ENCODE measurements around the gene RFNG. TPM values are rescaled to one million over a fixed set of nuclear protein-coding genes. Genes with fewer than 3 reads are reported as not detected.

The RFNG gene
- total and polyA plus RNA-seq, 2 of the 13 experiments (the other 11 are each of a cell fraction or from before 2014, with no cell fraction given): 61.4 to 64.0 TPM

DNA sequence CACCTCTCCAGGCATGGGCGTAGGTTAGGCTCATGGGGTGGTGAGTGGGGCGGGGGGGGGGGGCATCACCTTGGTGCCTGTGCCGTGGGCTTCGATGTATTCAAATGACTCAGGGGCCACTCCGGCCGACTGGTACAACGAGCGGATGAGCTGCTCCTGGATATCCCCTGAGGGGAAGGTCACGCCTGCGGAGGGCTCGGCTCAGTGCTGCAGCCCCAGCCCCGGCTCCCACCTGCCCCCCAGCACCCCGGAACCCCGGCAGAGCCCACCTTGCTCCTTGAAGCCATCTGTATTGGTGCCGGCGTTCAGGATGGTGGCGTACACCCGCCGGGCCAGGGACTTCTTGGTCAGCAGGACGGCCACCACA lies 41.0 kb upstream of the RFNG start:
- no peak for DNase-seq (ENCODE audit: low spot score)
- POLR2A ChIA-PET: no interaction called here
- intact Hi-C loops (cut with micrococcal nuclease; ENCODE audit: unreplicated experiment) (loop anchor here (10.0 kb wide), 1 partner anchor 118 kb away; the partner anchor contains the start of gene ASPSCR1), in situ Hi-C loops (cut with HindIII; ENCODE audit: extremely low pct_ligation_motif_present, low pct_unique_long_range_greater_than_20kb) (no loop called here)
- BruUV-seq (replicated peaks): no TSS peak
- H3K79me2 ChIP-seq (ENCODE audit: insufficient read depth, low read length): peaks cover 64% of the 10 kb centered on the region
- H3K27ac ChIP-seq (ENCODE audit: extremely low read length, insufficient read depth, low read length): no peak overlapping the region
- H3K4me3 ChIP-seq (replicated peaks in 1 of 3; ENCODE audit: insufficient read depth in 1 of 3, low read depth in 2 of 3, low read length in 3 of 3): no peak overlapping the region; a peak in 1 of 6 replicates
- CTCF ChIA-PET (ENCODE audit: low intra/inter-chr PET ratio, low total read pairs): no interaction called here
- peaks cover 79% of the 10 kb centered on the region for H4K20me1 ChIP-seq (ENCODE audit: insufficient read depth, low read length)
- H3K9ac ChIP-seq (ENCODE audit: insufficient read depth, low read depth, low read length): no peak overlapping the region
- H3K36me3 ChIP-seq (replicated peaks in 1 of 2; ENCODE audit: control insufficient read depth in 1 of 2, insufficient read depth in 2 of 2, low read length in 2 of 2): peaks cover 66 to 83% of the 10 kb centered on the region in 2 experiments
- ATAC-seq: no peak
- no peaks in the 10 kb centered on the region; a peak in 1 of 5 replicates for H3K27me3 ChIP-seq (ENCODE audit: control insufficient read depth in 1 of 2, insufficient read depth in 2 of 2, low read length in 2 of 2)
- 98% methylated on average over 6 of the region's 20 CpGs for WGBS (ENCODE audit: low lambda C conversion rate)
- no peak overlapping the region for H2AFZ ChIP-seq (ENCODE audit: low read length)
- no peak for FAIRE-seq
- H3K4me2 ChIP-seq (ENCODE audit: low read depth, low read length): no peak overlapping the region
- peaks cover 36% of the 10 kb centered on the region for H3K4me1 ChIP-seq (ENCODE audit: insufficient read depth, low read length)
- no peaks in the 10 kb centered on the region for H3K9me3 ChIP-seq (ENCODE audit: low read length)
- TF ChIP-seq, protein P1, sequence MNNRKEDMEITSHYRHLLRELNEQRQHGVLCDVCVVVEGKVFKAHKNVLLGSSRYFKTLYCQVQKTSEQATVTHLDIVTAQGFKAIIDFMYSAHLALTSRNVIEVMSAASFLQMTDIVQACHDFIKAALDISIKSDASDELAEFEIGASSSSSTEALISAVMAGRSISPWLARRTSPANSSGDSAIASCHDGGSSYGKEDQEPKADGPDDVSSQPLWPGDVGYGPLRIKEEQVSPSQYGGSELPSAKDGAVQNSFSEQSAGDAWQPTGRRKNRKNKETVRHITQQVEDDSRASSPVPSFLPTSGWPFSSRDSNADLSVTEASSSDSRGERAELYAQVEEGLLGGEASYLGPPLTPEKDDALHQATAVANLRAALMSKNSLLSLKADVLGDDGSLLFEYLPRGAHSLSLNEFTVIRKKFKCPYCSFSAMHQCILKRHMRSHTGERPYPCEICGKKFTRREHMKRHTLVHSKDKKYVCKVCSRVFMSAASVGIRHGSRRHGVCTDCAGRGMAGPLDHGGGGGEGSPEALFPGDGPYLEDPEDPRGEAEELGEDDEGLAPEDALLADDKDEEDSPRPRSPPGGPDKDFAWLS (CRISPR knock-in tag; IDR thresholded peaks at IDR 0.05; ENCODE audit: borderline replicate concordance): no peak
- TF ChIP-seq, protein P2, sequence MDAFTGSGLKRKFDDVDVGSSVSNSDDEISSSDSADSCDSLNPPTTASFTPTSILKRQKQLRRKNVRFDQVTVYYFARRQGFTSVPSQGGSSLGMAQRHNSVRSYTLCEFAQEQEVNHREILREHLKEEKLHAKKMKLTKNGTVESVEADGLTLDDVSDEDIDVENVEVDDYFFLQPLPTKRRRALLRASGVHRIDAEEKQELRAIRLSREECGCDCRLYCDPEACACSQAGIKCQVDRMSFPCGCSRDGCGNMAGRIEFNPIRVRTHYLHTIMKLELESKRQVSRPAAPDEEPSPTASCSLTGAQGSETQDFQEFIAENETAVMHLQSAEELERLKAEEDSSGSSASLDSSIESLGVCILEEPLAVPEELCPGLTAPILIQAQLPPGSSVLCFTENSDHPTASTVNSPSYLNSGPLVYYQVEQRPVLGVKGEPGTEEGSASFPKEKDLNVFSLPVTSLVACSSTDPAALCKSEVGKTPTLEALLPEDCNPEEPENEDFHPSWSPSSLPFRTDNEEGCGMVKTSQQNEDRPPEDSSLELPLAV (CRISPR knock-in tag; conservative IDR thresholded peaks at IDR 0.05; ENCODE audit: low read depth): no peak
- no peak for TF ChIP-seq POGZ (CRISPR knock-in tag; IDR thresholded peaks at IDR 0.05)
- TF ChIP-seq JUNB (CRISPR knock-in tag; IDR thresholded peaks at IDR 0.05; ENCODE audit: borderline replicate concordance): no peak
- no peak for TF ChIP-seq HNRNPUL1 (IDR thresholded peaks at IDR 0.05; ENCODE audit: low read depth, low read length)
- TF ChIP-seq MYC (CRISPR knock-in tag; IDR thresholded peaks at IDR 0.05; ENCODE audit: borderline replicate concordance): no peak
- TF ChIP-seq, protein P3, sequence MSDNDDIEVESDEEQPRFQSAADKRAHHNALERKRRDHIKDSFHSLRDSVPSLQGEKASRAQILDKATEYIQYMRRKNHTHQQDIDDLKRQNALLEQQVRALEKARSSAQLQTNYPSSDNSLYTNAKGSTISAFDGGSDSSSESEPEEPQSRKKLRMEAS (IDR thresholded peaks at IDR 0.05): no peak
- TF ChIP-seq KAT8 (CRISPR knock-in tag; IDR thresholded peaks at IDR 0.05): no peak
- TF ChIP-seq ZIK1 (CRISPR knock-in tag; IDR thresholded peaks at IDR 0.05; ENCODE audit: borderline replicate concordance, low read depth): no peak
- no peak for TF ChIP-seq MAFF (IDR thresholded peaks at IDR 0.05; ENCODE audit: low read depth, low read length)
- TF ChIP-seq SRSF9 (IDR thresholded peaks at IDR 0.05; ENCODE audit: borderline replicate concordance, insufficient read depth, low read depth, low read length, poor library complexity, severe bottlenecking): no peak
- TF ChIP-seq, protein P4, sequence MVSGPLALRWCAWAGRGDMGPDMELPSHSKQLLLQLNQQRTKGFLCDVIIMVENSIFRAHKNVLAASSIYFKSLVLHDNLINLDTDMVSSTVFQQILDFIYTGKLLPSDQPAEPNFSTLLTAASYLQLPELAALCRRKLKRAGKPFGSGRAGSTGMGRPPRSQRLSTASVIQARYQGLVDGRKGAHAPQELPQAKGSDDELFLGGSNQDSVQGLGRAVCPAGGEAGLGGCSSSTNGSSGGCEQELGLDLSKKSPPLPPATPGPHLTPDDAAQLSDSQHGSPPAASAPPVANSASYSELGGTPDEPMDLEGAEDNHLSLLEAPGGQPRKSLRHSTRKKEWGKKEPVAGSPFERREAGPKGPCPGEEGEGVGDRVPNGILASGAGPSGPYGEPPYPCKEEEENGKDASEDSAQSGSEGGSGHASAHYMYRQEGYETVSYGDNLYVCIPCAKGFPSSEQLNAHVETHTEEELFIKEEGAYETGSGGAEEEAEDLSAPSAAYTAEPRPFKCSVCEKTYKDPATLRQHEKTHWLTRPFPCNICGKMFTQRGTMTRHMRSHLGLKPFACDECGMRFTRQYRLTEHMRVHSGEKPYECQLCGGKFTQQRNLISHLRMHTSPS (CRISPR knock-in tag; IDR thresholded peaks at IDR 0.05; ENCODE audit: low read depth): no peak
- TF ChIP-seq, protein P5, sequence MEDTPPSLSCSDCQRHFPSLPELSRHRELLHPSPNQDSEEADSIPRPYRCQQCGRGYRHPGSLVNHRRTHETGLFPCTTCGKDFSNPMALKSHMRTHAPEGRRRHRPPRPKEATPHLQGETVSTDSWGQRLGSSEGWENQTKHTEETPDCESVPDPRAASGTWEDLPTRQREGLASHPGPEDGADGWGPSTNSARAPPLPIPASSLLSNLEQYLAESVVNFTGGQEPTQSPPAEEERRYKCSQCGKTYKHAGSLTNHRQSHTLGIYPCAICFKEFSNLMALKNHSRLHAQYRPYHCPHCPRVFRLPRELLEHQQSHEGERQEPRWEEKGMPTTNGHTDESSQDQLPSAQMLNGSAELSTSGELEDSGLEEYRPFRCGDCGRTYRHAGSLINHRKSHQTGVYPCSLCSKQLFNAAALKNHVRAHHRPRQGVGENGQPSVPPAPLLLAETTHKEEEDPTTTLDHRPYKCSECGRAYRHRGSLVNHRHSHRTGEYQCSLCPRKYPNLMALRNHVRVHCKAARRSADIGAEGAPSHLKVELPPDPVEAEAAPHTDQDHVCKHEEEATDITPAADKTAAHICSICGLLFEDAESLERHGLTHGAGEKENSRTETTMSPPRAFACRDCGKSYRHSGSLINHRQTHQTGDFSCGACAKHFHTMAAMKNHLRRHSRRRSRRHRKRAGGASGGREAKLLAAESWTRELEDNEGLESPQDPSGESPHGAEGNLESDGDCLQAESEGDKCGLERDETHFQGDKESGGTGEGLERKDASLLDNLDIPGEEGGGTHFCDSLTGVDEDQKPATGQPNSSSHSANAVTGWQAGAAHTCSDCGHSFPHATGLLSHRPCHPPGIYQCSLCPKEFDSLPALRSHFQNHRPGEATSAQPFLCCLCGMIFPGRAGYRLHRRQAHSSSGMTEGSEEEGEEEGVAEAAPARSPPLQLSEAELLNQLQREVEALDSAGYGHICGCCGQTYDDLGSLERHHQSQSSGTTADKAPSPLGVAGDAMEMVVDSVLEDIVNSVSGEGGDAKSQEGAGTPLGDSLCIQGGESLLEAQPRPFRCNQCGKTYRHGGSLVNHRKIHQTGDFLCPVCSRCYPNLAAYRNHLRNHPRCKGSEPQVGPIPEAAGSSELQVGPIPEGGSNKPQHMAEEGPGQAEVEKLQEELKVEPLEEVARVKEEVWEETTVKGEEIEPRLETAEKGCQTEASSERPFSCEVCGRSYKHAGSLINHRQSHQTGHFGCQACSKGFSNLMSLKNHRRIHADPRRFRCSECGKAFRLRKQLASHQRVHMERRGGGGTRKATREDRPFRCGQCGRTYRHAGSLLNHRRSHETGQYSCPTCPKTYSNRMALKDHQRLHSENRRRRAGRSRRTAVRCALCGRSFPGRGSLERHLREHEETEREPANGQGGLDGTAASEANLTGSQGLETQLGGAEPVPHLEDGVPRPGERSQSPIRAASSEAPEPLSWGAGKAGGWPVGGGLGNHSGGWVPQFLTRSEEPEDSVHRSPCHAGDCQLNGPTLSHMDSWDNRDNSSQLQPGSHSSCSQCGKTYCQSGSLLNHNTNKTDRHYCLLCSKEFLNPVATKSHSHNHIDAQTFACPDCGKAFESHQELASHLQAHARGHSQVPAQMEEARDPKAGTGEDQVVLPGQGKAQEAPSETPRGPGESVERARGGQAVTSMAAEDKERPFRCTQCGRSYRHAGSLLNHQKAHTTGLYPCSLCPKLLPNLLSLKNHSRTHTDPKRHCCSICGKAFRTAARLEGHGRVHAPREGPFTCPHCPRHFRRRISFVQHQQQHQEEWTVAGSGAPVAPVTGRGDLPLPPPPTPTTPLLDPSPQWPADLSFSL (CRISPR knock-in tag; IDR thresholded peaks at IDR 0.05): no peak
